ENCODE data around the gene TESK1. TPM values are rescaled to one million over a fixed set of nuclear protein-coding genes. Genes with fewer than 3 reads are reported as not detected.
A peak's percentile ranks its signal among the peaks of the same experiment; 100 is the strongest.

Gene TESK1
- total RNA-seq, 1 donor from 2014 or later: 29.7 TPM

GRCh38 chr9:35598866-35599590 lies 6.0 kb upstream of the TESK1 start:
- H3K4me3 ChIP-seq: no peak overlapping the region
- H3K4me1 ChIP-seq: peaks cover 8% of the 10 kb centered on the region
- intact Hi-C loops (cut with DNase I): no loop called here
- TF ChIP-seq POLR2A (IDR thresholded peaks at IDR 0.05) (no peak), POLR2AphosphoS5 (IDR thresholded peaks at IDR 0.05; ENCODE audit: insufficient read depth in 1 of 2, low read depth in 1 of 2) (no peak), CTCF (IDR thresholded peaks at IDR 0.05) (no peak)
- no peaks in the 10 kb centered on the region for H3K27me3 ChIP-seq
- H3K36me3 ChIP-seq: no peaks in the 10 kb centered on the region
- no peaks in the 10 kb centered on the region for H3K9me3 ChIP-seq
- no peak overlapping the region for H3K27ac ChIP-seq
- peak in 1 of 2 donors; percentile 79 for DNase-seq (ENCODE audit: extremely low spot score in 2 of 2)

- peak in 1 of 2 donors; percentile 88 for DNase-seq (ENCODE audit: extremely low spot score in 2 of 2)
- Histone ChIP-seq H3K4me1 (peaks cover 8% of the 10 kb centered on the region), H3K36me3 (no peaks in the 10 kb centered on the region), H3K9me3 (no peaks in the 10 kb centered on the region), H3K27me3 (no peaks in the 10 kb centered on the region), H3K27ac (no peak overlapping the region), H3K4me3 (no peak overlapping the region)
- intact Hi-C loops (cut with DNase I): loop anchor here (5.0 kb wide), 1 partner anchor 108 kb away; the partner anchor contains the start of gene RUSC2
- no peak for TF ChIP-seq POLR2A (IDR thresholded peaks at IDR 0.05)
- no peak for TF ChIP-seq CTCF (IDR thresholded peaks at IDR 0.05)
- no peak for TF ChIP-seq POLR2AphosphoS5 (IDR thresholded peaks at IDR 0.05; ENCODE audit: insufficient read depth in 1 of 2, low read depth in 1 of 2)
Measured at GRCh38 chr9:35599763-35600604, 5.1 kb upstream of the TESK1 start.

- DNase-seq (ENCODE audit: extremely low spot score in 2 of 2): peak in 1 of 2 donors; percentile 95
- H3K27ac ChIP-seq: peak overlapping the region; percentile 61
- H3K4me1 ChIP-seq: peaks cover 24% of the 10 kb centered on the region
- intact Hi-C loops (cut with DNase I): loop anchor here (5.0 kb wide), 1 partner anchor 111 kb away; the partner anchor contains the start of gene RUSC2
- peaks cover 0 to 13% of the 10 kb centered on the region in 2 donors for H3K36me3 ChIP-seq
- TF ChIP-seq POLR2AphosphoS5 (IDR thresholded peaks at IDR 0.05; ENCODE audit: insufficient read depth in 1 of 2, low read depth in 1 of 2): no peak
- no peak for TF ChIP-seq POLR2A (IDR thresholded peaks at IDR 0.05)
- TF ChIP-seq CTCF (IDR thresholded peaks at IDR 0.05): no peak
- no peaks in the 10 kb centered on the region for H3K9me3 ChIP-seq
- H3K27me3 ChIP-seq: no peaks in the 10 kb centered on the region
- peak overlapping the region; percentile 64 to 88 for H3K4me3 ChIP-seq
Measured at GRCh38 chr9:35603506-35603985, 1.5 kb upstream of the TESK1 start.

- H3K4me1 ChIP-seq: peaks cover 24% of the 10 kb centered on the region
- peak overlapping the region; percentile 64 to 88 for H3K4me3 ChIP-seq
- no peaks in the 10 kb centered on the region for H3K27me3 ChIP-seq
- no peaks in the 10 kb centered on the region for H3K9me3 ChIP-seq
- DNase-seq (ENCODE audit: extremely low spot score in 2 of 2): peak; percentile 100
- intact Hi-C loops (cut with DNase I): loop anchor here (5.0 kb wide), 1 partner anchor 112 kb away; the partner anchor contains the start of gene RUSC2
- TF ChIP-seq POLR2A (IDR thresholded peaks at IDR 0.05) (peak in 1 of 2 donors; percentile 62), POLR2AphosphoS5 (IDR thresholded peaks at IDR 0.05; ENCODE audit: insufficient read depth in 1 of 2, low read depth in 1 of 2) (peak; percentile 97 to 99), CTCF (IDR thresholded peaks at IDR 0.05) (peak; percentile 83 to 97 (median 86))
- peak overlapping the region; percentile 95 for H3K27ac ChIP-seq
- H3K36me3 ChIP-seq: peaks cover 0 to 17% of the 10 kb centered on the region in 2 donors
Measured at GRCh38 chr9:35603986-35604577, 980 bp upstream of the TESK1 start.
